AG10803 (cell line): ENCODE data around the gene RFXANK.

Source experiments
- DNase-seq: peaks from one replicate; pipeline ENCODE4 v3.0.0; 2010; ENCODE audit warnings: low read depth
- H3K4me3 ChIP-seq: 2 replicates; pipeline ENCODE4 v1.5.1; 2011; ENCODE audit warnings: mild to moderate bottlenecking, low read length, control low read depth
- CTCF ChIP-seq: conservative IDR thresholded peaks from 2 replicates; pipeline ENCODE4 v1.5.1; 2011; ENCODE audit warnings: mild to moderate bottlenecking, low read length, control low read depth, inconsistent platforms

The RFXANK gene

GRCh38 chr19:19159534-19159933 lies 32.5 kb upstream of the RFXANK start:
- no peak for TF ChIP-seq CTCF
- H3K4me3 ChIP-seq = no peak overlapping the region
- no peak for DNase-seq

GRCh38 chr19:19160461-19161035 lies 31.5 kb upstream of the RFXANK start:
- TF ChIP-seq CTCF = no peak
- no peak for DNase-seq
- H3K4me3 ChIP-seq = no peak overlapping the region

GRCh38 chr19:19162495-19162894 lies 29.6 kb upstream of the RFXANK start:
- no peak for DNase-seq
- no peak overlapping the region for H3K4me3 ChIP-seq
- no peak for TF ChIP-seq CTCF

- no peak overlapping the region for H3K4me3 ChIP-seq
- no peak for TF ChIP-seq CTCF
- no peak for DNase-seq
Observed at GRCh38 chr19:19165396-19165795, 26.7 kb upstream of the RFXANK start.

- no peak overlapping the region for H3K4me3 ChIP-seq
- no peak for TF ChIP-seq CTCF
- DNase-seq = no peak
Observed at GRCh38 chr19:19167612-19168011, 24.4 kb upstream of the RFXANK start.

DNA sequence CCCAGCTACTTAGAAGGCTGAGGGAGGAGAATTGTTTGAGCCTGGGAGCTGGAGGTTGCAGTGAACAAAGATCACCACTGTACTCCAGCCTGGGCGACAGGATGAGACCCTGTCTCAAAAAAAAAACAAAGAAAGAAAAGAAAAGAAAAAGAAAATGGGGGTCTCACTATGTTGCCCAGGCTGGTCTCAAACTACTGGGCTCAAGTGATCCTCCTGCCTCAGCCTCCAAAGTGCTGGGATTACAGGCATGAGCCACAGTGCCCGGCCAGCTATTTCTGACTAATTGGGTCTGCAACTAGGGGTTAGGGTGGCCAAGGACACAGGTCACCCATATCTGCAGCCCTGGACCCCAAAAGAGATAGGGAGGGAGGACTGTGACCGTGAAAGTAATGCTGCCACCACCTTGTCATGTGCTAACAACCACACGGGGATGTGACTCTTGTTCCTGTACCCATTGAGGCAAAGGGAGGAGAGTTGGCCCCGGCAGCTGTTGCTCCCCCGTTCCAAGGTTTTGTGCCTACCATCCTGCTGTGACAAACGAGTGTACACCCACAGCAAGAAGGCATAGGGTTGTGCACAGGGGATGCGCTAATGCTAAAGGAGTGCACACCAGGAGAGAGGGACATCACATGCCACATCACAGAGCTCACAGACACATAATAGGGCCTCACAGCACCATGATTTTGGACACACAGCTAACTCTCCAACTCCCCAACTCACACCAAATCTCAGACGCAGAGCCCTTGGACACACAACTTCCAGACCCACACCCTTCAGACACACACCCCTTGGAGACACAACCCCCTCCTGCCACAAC lies 22.6 kb upstream of the RFXANK start:
- no peak overlapping the region for H3K4me3 ChIP-seq

More for the DNA sequence above, 22.6 kb upstream of the RFXANK start:
- DNase-seq = no peak
- no peak for TF ChIP-seq CTCF
